GM18870 (cell line): ENCODE measurements around the gene ARHGEF10L.
"Not testable (repeated sequence)": the region's sequence is repeated elsewhere in the genome, so short reads cannot be mapped to it uniquely, and the experiment has no call there.

Source experiments
- ATAC-seq: cut with Tn5 transposase; IDR thresholded peaks from one replicate; pipeline ENCODE4 v1.9.1; 2021; ENCODE audit warnings: moderate library complexity; ENCODE audit not compliant: unreplicated experiment

The ARHGEF10L gene

DNA sequence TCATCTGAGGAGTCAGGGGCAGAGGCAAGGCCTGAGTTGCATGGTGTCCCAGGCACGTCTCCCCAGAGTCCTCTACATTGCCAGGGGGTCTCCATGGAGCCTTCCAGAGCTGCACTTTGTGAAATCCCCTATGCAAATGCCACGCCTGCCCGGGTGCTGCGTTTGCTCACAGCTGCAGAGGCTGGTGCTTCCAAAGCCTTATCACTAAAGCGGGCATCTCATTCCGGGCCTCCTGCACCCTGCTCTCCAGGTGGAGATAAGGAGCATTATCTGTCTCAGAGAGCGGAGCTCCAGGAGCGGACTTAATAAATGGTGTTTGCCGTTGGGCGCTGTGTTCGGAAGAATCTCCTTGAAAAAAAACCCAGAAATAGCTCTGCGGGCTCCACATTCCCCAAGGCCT lies 189.8 kb downstream of the ARHGEF10L start:
- ATAC-seq: no peak

DNA sequence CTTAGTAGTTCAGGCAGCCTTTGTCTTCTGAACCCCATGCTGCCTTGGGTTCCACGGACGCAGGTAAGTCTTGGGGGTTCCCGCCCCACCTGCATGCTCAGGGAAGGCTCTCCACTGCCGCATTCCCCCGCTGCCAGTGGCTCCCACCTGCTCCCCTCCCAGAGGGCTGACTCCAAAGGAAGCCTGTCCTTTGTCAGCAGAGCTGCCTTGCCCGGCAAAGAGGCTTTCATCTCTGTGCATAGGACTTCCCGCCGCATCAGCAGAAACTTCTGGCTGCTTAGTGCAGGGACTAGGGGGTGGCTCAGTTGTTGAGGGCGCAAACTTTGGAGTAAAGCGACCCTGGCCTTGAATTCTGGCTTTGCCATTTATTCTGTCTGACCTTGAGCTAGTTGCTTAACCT lies 190.4 kb downstream of the ARHGEF10L start:
- no peak for ATAC-seq

DNA sequence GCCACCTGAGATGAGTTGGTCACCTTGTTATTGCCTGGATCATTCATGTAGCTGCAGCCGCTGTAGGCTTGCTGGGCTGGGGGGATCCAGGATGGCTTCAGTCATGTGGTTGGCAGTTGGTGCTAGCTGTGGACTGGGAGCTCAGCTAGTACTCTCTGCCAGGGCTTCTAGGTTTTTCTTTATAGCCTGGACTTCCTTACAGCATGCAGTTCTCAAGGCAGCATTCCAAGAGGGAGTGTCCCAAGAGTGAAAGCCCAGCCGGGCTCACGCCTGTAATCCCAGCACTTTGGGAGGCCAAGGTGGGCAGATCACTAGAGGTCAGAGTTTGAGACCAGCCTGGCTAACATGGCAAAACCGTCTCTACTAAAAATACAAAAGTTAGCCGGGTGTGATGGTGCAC lies 192.0 kb downstream of the ARHGEF10L start:
- no peak for ATAC-seq

DNA sequence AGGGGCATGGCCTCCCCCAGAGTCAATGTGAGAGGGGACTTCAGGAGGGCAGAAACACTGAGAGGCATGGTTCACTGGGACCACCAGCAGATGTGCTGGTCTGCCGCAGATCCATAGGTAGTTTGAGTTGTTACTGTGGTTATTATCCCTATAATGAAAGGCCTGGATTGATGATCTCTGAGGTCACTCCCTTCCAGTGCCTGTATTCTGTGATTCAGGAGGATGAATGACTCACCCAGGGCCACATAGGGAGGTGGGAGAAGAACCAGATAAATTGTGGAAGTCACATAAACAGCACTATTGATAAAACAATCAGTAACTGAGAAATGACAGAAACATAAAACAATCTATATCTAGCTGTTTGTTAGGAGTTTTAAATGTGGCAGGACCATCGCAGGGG lies 193.0 kb downstream of the ARHGEF10L start:
- ATAC-seq: no peak

DNA sequence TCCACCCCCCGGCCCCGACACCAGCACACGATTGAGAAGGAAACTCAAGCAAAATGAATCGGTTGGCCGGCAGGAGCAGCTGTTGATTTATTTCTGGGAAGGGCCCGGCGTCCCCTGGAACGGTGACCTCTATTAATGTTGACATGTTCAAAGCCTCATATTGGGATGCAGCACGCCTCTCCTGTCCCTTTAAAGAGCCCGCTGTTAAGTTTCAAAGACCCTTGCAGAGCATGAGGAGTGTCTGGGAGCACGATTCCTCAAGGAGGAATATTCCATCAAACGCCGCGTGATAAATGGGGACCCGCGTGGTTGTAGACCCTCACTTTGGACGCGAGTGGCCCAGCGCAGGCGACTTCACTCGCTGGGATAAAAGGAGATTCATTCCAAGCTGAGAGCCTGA lies 194.2 kb downstream of the ARHGEF10L start:
- no peak for ATAC-seq

DNA sequence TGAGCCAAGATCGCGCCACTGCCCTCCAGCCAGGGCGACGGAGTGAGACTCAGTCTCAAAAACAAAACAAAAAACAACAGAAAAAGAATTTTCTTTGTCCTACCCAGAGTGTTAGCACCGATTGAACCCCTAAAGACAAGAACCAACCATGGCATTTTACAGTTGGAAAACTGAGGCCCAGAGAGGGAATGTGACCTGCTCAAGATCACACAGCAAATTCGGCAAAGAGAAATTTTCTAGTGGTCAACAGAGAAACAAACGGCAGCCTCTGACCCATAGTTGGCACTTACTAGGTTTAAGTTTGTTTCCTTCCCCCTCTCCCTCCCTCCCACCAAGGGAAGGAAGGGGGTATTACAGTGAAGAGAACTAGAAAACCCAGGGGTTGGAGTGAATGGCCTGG lies 195.1 kb downstream of the ARHGEF10L start:
- no peak for ATAC-seq

DNA sequence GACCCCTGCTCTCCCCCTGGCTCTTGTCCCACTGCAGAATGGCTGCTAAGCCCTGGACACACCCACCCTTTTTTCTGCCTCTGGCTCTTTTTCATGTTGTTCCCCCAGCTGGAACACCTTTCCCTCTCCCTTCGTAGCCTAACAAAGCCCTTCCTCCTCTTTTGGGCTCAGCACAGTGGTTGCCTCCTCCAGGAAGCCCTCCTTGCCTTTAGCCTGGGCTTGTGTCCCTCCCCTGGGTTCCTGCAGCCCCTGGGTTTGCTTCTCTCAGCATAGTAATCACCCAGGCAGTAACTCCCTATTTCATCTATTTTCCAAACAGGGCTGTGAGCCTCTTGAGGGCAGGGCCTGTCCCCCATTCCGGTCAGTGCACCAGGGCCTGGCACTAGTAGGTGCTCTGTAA lies 195.8 kb downstream of the ARHGEF10L start:
- ATAC-seq: no peak

DNA sequence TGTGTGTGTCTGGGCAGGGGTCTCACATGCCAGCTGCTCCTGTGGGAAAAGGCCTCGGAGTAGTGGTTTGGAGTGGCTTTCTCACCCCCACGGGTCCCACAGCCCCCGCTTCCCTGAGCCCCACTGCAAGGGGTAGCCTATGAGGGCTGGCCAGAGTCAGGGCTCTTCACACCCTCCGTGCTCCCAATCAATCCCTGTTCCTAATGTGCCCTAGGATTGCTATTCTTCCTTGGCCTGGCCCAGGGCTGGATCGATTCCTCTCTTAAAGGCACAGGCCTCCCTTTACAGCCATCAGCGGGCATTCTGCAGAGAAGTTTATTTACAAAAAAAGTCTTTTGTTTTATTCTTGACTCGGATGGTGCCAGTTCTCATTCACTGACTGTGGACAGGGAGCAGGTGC lies 196.3 kb downstream of the ARHGEF10L start:
- no peak for ATAC-seq

DNA sequence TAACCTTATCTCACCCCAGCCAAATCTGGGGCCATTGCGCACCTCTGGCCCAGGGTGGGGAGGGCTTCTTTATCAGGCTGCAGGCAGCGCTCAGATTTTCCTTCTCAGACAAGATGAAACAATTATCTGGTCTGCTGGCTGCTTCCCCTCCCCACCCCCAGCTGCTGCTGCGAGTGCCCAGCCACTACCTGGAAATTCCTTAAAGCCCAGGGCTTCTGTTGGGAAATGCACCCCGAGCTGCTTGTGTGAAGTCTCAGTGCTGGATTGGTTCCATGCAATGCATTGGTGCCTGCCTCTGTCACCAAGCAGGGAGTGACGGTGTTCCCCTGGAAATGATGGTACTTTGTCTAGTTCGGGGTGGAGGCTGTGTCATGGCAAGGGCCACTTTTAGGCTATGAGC lies 197.1 kb downstream of the ARHGEF10L start:
- ATAC-seq: no peak

DNA sequence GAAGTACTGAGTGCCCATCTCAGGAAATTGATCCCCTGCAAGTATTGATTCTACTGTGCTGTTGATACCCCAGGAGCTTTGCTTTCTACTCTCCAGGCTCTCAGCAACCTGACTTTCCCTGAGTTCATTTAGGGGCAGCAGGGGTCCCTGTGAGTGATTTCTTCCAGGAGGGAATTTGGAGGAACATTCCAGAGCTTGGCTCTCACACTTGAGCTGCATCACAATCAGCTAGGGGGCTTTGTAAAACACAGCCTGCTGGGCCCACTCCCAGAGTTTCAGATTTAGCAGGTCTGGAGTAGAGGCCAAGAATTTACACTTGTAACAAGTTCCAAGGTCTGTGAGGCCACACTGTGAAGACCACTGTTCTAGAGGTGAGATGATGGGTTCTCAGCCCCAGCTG lies 199.6 kb downstream of the ARHGEF10L start:
- no peak for ATAC-seq

DNA sequence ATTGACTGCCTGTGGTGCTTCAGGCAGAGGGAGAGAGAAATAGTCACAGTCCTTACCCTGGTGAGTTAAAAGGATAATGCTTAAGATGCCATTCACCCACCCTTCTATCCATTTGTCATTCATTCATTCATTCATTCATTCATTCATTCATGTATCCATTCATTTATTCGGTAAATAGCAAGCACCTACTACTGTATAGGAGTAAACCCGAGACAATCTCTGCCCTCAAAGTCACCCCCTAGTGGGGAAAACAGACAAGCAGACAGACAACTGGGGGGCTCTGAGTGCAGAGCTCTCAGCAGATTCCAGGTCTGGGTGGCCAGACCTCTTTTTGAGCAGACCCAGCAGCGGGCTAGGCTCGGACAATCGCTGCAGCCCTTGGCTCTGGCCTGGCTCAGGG lies 201.6 kb downstream of the ARHGEF10L start:
- ATAC-seq: no peak

DNA sequence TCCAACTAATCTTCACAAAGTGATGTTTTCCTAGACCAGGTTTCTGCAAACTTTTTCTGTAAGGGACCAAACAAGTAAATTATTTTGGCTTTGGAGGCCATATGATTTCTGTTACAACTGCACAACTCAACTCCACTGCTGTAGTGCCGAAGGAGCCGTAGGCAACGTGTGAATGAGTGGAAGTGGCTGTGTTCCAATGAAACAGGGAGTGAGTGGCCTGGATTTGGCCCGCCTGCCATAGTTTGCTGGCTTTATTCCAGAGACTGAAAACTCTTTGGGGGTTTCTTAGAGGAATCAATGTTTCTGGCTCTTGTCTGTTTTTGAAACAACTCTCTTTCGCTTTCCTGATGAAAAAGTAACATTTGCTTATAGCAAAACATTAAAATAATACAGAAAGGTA lies 203.1 kb downstream of the ARHGEF10L start:
- ATAC-seq: no peak

DNA sequence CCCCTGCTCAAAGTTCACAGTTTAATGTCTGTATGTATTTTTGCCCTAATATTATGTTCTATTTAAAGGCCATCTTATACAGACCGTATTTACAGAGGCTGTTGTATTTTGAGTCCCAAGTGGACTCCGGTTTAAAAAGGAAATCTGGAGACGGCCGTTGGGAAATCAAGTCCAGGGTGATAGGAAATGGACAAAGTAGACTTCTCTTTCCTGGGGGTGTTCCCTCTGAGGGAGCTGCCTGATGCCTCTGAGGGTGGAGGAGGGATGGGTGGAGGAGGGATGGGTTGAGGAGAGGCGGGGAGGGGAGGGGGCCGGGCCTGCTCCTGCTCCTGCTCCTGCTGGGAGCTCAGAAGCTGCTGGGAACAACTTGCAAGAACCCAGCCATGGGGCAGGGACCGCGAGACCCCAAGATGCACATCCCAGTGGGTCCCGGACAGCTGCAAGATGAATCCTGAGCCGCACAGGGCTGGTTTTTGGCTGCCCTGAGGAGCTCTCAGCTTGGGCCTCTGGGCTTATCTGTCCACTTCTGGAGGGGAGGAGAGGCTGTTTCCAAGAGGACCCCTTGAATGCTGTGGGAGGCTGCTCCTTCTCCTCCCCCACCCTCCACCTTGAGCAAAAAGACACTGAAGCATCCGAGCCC lies 203.6 kb downstream of the ARHGEF10L start:
- no peak for ATAC-seq

DNA sequence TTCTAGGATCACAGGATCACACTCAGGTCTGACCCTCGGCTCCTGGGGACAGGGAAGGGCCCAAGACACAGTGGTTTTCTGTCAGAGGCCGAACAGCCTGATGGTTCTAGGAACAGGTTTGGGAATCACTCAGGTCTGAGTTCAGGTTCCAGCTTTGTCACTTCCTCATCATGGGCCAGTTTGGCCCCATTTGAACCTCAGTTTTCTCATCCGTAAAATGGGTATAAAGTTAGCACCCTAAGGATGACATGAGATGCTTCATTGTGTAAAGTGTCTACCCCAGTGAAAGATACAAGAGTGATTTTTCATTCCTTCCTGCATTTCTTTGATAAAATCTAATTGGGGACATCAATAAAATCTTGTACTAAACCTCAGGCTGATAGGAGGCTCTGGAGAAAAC lies 204.4 kb downstream of the ARHGEF10L start:
- no peak for ATAC-seq

DNA sequence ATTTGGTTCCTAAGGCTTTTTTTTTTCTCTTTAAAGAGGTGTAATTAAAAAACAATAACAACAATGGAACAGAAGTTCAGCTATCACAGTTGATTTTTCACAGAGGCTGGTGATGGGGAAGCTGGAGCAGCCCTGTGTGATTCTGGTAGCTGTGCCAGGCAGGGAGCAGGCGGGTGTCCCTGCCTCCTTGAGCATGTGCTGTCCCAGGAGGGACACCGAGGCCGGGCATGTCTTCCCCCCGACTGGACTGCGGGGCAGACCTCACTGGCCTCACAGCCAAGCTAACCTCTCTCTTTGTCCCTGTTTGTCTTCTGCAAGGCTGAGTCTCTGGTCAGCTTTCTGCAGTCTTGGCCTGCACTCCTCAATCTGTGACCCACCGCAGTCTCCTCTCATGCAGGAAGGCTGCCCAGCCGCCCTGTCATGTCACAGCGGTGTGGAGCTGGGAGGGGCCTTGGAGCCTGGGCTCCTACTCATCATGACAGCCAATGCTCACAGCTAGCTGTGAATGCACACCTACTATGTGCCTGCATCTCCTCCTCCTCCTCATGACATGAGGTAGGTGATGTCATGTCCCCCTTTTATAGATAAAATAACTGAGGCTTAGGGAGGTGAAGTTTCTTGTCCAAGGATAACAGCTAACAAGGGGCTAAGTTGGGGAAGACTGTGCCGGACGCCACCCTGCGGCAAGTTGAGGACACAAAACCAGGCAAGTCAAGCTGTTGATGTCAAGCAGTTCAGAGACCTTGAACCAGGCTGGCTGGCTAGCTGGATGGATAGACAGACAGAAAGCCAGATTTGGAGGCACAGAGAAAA lies 205.4 kb downstream of the ARHGEF10L start:
- ATAC-seq: no peak

DNA sequence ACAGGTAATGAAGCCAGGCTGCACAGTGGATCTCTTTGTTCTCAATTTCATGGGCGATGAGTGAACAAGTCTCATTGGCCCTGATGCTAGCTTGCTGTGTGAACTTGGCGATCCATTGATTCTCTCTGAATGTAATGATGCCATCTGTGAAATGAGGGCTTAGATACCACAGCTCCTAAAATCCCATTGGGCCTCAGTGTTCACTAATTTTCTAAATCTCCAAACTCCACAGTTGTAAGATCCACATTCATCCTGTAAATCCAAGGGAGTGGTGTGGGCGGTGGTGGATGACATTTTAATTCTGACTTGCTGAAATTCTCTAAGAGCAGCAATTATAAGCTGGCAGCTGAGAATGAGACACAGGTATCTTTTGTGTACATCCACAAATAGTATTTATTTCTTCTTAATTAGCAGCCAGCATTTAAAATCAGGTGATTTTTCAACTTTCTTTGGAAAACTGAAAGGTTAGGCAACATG lies 206.0 kb downstream of the ARHGEF10L start:
- no peak for ATAC-seq

DNA sequence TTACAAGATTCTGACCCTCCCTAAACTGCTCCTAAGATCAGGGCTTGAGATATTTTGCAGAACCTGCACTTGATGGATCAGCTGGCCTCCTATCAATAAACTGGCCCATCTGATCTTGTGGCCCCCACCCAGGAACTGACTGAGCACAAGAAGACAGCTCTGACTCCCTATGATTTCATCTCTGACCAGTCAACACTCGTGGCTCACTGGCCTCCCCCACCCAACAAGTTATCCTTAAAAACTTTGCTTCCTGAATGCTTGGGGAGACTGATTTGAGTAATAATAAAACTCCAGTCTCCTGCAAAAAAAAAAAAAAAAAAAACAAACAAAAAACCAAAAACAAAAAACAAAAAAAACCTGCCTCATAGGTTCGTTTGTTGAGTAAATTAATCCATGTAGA lies 206.8 kb downstream of the ARHGEF10L start:
- not testable (repeated sequence) for ATAC-seq

DNA sequence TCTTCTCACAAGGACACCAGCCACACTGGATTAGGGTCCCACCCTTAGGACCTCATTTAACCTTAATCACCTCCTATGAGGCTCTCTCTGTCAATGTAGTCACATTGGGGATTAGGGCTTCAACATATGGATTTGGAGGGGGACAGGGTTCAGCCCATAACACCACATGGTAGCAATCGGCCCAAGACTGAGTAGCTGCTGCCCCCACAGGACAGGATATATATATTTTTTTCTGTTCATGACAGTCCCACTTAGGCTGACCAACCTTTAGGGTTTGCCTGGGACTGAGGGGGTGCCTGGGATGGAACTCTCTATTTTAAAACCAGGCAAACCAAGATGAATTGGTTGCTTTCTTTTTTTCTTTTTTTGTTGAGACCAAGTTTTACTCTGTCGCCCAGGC lies 207.4 kb downstream of the ARHGEF10L start:
- no peak for ATAC-seq
